ENCODE measurements around the gene LBHD2. TPM values are rescaled to one million over a fixed set of nuclear protein-coding genes. Genes with fewer than 3 reads are reported as not detected.
"Not testable (repeated sequence)": the region's sequence is repeated elsewhere in the genome, so short reads cannot be mapped to it uniquely, and the experiment has no call there.

LBHD2 gene
- total RNA-seq, 1 donor from 2014 or later: not detected

DNA sequence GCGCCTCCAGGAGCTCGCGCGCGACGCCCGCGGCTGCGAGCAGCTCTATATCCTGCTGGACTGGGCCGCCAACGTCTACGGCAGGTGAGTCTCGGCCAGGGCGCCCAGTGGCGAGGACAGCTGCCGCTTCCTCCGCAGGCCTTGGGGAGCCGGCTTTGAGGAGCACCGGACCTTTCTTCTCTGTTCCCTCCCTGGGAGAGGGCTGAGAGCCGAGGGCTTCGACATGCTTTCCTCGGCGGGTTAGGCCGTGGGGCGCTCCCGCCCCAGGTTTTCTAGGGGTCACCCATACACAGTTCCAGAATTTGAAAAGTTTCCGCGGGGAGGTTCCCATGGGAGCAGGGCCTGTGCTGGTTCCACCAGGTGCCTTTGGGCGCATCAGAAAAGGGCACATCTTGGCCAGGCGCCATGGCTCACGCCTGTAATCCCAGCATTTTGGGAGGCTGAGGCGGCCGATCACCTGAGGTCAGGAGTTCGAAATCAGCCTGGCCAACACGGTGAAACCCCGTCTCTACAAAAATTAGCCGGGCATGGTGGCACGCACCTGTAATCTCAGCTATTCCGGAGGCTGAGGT lies 18.8 kb downstream of the LBHD2 start:
- intact Hi-C loops (cut with micrococcal nuclease): no loop called here

DNA sequence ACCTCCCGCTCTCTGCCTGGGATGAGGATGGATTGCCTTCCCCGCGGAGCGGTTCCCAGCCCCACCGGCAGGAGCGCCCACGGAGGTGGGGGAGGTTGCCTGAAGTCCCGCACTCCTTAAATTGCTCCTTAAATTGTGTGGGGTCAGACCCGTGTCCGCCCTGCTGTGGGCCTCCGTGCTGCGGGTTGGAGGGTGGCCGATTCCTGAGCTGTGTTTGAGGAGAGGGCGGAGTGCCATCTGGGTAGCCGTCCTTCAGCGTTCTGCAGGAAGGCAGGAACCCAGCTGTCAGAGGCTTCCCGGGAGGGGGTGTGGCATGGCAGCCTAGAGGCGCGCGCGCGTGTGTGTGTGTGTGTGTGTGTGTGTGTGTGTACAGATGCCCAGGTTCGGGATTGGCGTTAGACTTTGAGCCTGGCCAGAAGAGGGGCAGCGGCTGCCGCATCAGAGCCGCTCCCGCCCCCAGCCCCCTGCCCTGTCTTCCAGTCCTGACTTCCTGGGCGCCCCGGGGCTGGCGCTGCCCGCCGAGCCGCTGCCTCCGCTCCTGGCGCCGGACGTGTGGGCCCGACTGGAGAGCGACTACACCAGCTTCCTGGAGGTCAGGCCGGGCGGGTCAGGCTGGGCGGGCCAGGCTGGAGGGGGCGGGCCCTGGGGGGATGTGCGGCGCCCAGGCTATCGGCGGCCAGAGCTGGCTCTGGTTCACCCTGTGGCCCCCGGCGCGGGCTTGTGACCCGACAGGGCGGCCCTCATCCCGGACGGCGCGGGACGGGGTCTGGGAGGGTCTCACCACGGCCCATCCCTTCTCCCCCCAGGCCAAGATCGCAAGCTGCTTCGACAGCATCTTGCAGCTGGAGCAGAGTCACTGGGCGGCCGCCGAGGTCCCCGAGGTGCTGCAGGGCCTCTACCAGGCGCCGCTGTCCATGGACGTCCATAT lies 19.7 kb downstream of the LBHD2 start:
- intact Hi-C loops (cut with micrococcal nuclease): loop anchor here (2.0 kb wide), 2 partner anchors 37 to 409 kb away; no protein-coding TSS in a partner anchor

DNA sequence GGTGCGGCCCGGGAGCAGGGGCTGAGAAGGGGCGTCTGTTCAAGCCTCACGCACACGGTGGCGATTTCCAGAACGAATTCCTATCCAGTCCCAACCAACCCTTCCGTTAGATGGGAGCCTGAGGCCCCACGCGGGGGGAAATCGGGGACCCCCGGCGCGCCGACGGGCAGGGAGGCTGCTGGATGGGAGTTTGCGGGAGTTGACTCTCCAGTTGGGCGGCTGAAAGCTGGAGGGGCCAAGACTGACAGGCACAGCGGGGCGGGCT lies 20.3 kb downstream of the LBHD2 start:
- intact Hi-C loops (cut with micrococcal nuclease): loop anchor here (2.0 kb wide), 2 partner anchors 36 to 410 kb away; no protein-coding TSS in a partner anchor

DNA sequence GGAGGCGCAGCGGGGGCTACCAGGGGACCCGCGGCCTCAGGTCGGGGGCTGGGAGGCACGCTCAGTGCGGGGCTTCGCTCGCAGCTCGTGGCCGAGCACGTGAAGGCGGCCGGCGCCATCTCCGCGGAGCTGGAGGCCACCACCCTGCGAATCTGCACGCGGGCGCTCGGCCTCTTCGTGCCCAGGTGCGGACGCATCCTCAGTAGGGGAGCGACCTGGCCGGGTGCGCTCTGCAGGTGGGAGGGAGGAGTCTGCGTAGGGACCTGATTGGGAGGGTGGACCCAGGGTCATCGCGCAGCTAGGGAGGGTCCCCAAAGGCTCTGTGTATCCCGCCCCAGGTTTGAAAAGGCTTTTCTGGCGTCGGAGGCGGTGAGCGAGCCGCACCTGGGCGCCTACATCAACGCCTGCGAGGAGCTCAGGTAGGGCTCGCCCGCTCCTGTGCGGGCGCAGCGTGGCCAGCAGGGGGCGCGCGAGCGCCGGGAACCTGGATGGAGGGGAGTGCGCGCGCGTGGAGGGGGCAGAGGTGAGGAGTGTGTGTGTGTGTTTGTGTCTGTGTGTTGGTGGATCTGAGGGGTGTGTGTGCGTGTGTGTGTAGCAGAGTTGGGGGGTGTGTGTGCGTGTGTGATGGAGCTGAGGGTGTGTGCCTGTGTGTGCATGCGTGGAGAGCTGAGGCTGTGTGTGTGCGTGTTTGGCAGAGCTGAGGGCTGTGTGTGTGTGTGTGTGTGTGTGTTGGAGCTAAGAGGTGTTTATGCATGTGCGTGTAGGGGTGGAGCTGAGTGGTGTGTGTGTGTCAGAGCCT lies 20.8 kb downstream of the LBHD2 start:
- intact Hi-C loops (cut with micrococcal nuclease): loop anchor here (1.0 to 2.0 kb wide), 5 partner anchors 27 to 410 kb away; no protein-coding TSS in a partner anchor

DNA sequence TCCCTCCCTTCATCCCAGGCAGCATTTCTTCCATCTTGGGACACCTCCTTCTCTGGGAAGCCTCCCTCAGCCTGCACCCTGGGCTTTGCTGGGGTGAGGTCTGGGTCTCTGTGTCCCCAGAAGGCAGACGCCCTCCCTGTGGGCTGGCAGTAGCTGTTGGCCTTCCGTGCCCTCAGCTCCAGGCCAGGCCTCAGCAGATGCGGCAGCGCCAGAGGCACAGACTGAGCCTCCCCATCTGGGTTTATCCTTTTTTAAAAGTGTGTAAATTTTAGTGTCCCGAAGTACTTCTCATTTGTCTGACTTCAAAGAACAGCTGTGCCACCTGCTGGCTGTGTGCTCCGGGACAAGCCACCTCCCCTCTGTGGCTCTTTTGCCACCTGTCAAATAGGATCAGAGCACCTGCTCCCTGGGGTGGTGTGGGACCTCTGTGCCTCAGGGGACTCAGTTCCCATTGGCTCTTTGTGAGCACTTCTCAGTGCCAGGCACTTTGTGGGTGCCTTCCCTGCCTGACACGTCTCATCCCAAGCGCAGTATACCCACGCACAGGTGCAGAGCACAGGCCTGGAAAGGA lies 21.7 kb downstream of the LBHD2 start:
- intact Hi-C loops (cut with micrococcal nuclease): loop anchor here (1.0 to 2.0 kb wide), 5 partner anchors 27 to 411 kb away; no protein-coding TSS in a partner anchor

DNA sequence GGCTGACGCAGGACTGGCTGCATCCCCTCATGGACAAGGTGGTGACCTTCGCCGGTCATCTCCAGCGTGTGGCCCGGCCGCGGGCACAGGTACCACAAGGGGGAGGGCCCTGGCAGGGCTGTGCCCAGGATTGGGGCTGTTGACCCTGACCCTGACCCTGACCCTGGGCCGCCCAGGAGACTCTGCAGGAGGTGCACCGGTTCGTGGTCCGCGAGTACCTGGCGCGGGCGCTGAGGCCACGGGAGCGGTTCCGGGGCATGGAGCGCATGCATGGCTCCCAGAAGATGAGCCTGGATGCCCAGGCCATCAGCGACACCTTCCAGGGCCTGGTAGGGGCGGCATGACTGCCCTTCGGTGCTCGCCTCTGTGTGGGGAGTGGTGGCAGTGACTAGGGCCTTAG lies 23.4 kb downstream of the LBHD2 start:
- intact Hi-C loops (cut with micrococcal nuclease): no loop called here

DNA sequence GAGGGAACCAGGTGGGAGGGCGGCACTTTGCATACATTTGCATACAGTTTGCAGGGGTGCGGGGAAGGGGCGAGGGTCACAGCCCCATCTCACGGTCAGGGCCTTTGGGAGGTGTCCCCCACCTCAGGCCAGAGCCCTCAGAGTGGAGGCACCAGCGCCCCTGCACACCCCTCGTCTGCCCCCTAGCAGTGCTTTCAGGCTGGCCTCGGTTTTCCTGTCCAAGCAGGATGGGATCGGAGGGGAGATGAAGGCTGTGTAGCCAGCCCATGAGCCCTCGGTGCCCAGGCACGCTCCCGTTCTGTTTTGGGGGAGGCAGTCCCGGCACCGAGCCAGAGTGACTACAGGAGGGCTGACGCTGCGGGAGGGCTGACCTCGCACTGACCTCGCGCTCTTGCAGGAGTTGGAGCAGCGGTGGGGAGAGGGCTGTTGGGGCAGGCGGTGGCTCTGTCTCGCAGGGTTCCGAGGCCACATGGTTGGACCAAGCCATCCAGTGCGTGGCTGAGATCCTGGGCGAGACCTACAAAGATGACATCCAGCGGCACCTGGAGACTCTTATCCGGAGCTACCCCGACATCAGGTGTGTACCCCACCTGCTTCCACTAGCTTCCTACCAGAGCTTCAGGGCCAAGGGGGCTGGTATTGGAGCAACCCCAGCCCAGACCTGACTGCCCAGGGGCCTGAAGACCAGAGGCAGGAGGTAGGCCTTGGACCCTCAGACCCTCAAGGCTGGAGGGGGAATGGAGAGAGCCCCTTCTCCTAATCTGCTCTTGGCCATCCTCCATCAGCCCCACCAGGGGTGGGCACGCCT lies 24.1 kb downstream of the LBHD2 start:
- intact Hi-C loops (cut with micrococcal nuclease): no loop called here

DNA sequence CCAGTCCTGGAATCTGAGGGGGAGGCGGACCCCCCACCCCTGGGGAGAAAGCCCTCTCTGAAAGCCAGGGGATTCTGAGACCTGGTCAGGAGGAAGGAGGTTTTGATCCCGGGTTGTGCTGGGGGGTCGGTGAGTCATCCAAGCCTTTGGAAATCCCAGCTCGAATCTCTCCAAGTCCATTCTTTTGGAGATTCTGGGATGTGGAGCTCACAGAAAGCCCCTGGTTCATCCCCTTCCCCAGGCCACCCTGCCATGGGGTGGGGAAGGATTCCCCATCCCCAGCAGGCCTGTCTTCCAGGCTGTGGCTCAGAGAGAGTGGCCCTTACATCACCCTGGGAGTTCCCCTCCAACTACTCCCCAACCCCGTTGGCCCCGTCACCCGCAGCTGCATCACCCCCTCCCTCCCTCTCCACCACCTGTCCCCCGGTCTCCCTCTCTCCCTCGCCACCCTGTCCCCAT lies 24.8 kb downstream of the LBHD2 start:
- intact Hi-C loops (cut with micrococcal nuclease): no loop called here

DNA sequence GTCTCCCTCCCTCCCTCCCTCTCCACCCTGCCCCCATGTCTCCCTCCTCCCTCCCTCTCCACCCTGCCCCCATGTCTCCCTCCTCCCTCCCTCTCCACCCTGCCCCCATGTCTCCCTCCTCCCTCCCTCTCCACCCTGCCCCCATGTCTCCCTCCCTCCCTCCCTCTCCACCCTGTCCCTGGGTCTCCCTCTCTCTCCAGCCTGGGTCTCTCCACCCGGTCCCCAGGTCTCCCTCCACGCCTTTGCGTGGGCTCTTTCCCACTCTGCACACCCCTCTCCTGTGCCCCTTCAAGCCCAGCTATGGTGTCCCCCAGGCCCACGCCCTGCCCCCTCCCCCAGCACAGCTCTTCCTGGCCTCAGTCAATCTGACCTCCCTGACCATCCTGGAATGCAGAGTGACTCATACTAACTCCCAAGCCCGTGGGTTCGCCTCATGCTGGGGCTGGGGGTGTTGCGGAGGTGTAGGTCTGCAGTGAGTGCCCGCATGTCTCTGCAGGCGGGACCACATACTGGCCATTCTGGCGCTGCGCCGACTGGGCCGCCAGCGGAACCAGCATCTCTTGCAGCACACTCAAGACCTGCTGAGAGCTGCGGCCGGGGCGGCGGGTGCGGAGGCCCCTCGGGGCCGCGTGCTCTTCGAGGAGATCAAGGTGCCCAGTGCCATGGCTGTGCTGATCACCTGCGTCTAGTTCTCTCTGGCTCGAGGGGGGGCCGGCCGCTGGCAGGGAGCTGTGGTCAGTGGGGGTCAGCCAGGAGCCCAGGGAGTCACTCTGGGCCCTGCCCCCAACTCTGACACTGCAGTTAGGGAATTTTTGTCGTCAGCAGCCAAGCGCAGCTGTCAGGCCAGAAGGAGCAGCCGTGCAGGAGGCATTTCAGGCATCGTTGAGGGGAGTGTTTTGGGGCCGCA lies 25.8 kb downstream of the LBHD2 start:
- intact Hi-C loops (cut with micrococcal nuclease): no loop called here

DNA sequence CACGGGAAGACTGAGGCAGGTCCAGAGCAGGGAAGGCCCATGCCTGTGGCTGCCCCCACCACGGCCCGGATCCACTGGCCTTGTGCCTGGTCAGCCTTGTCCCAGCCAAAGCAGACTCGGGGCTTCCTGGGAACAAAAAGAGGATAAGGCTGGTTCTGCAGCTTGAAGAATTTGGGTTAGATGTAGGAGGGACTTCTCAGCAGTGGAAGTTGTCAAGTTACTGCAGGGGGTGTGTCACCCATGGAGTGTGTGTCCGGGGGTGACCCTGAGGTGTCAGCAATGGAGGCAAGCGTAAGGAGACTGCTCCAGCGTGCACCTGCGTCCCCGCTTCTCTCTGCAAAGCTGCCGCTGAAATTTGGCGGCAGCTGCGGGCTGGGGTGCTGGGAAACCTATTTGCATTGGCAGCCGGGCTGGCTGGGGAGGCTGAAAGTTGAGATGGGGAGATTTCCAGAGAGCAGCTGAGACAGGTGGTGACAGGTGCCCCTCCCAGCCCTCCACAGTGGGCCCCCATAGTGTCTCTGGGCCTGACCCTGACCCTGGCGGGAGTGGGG lies 26.7 kb downstream of the LBHD2 start:
- intact Hi-C loops (cut with micrococcal nuclease): no loop called here

DNA sequence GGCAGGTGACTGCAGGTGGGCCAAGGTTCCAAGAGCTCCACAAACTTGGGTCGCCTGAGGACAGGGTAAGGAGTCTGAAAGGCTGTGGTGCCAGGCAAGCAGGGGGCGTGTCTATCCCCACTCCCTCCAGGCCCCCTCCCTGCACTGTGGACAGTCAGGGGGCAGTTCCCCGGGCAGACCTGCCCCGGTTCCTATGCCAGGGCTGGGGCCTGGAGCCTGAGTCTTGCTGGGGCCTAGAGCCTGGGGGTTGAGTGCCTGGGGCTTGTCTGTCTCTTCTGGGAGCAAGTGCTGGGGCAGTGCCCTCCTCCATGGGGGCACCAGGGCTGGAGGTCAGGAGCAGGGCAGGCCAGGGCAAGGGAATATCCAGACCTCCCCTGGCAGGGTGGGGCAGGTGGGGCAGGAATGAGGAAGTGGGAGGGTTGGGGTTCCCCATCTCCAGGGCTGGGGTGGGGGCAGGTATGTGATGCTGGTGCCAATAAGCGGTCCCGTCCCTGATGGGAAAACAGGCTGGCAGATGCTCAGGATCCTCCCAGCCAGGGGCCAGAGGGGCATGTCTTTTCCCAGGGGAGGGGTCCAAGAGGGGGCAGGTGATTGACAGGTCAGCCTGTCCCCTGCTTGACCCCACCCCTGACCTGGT lies 27.3 kb downstream of the LBHD2 start:
- intact Hi-C loops (cut with micrococcal nuclease): no loop called here

DNA sequence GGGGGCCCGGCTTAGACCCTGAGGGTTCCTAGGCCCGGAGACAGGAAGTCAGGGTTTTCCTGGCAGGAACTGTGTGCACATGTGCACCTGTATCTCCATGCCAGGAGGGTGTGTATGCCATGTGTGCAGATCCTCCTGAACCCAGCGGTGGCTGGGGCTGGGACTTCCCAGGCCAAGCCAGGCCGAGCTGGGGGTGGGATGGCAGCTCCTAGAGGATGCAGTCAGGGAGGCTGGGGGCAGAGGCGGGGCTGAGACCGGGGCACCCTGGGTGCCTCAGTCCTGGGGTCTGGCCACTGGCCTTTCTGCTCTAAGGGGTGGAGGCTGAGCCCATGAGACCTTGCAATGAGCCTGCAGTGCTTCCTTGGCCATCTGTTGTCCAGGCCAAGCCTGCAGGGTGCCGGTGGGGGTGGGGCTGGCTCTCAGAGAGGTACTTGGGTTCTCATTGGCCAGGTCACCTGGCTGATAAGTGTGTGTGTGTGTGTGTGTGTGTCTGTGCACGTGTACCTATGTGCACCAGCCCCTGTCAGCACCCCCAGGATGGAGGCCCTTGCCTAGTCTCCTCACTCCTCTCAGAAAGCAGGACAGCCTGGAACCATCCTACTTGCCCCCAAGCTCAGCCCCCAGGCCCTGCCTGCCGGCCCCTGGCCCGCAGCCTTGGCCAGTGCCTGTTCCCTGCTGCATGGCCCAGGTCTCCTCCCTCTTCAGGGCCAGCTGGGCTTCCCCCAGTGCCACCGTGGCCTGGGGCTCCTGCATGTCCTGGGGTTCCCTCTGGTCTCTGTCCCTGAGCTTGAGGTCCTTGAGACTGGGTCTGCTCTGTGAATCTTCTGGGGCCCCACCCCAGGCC lies 28.6 kb downstream of the LBHD2 start:
- intact Hi-C loops (cut with micrococcal nuclease): no loop called here

DNA sequence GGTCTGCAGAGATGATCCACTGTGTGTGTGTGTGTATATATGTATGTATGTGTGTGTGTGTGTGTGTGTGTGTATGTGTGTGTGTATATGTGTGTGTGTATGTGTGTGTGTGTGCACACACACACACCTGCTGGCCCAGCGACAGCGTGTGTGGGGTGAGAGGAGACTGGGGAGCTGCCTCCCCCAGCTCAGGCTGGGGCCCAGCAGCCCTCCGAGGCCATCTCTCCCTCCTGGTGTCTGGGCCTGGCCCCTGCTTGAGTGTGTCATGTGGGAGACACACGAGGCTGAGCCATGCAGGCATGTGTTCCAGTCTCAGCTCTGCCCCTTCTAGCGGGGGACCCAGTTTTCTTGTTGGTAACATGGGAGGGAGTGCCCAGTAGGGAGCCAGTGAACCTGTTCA lies 29.3 kb downstream of the LBHD2 start:
- intact Hi-C loops (cut with micrococcal nuclease): no loop called here

DNA sequence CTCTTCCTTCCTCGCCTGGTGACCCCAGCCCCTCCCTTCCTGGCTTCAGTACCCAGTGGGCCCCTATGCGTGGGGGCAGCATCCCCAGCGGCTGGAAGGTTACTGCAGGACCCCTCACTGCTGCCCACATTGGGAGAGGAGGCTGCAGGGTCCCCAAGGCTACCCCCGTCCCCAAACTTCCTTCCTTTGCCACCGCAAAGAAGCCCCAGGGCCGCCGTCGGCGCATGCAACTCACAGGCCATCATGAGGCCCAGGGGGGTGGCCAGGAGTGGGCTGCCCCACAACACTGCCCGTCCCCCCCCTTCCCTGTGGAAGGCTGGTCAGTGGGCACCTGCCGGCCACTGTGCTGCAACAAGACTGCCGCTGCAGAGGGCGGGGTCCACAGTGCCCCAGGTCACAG lies 29.8 kb downstream of the LBHD2 start:
- intact Hi-C loops (cut with micrococcal nuclease): no loop called here

DNA sequence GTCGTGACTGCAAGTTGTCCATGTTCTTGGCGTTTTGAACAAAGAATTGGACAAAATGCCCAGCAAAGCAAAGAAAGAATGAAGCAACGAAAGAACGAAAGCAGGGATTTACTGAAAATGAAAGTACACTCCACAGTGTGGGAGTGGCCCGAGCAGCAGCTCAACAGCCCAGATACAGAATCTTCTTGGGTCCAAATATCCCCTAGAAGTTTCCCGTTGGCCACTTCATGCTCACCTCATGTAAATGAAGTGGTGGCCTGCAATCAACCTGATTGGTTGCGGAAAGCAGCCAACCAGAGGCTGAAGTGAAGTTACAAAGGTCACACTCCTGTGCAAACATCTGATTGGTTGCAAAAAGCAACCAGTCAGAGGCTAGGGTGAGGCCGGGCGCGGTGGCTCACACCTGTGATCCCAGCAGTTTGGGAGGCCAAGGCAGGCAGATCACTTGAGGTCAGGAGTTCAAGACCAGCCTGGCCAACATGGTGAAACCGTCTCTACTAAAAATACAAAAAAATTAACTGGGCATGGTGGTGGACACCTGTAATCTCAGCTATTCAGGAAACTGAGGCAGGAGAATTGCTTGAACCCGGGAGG lies 31.2 kb downstream of the LBHD2 start:
- intact Hi-C loops (cut with micrococcal nuclease): not testable (repeated sequence)

DNA sequence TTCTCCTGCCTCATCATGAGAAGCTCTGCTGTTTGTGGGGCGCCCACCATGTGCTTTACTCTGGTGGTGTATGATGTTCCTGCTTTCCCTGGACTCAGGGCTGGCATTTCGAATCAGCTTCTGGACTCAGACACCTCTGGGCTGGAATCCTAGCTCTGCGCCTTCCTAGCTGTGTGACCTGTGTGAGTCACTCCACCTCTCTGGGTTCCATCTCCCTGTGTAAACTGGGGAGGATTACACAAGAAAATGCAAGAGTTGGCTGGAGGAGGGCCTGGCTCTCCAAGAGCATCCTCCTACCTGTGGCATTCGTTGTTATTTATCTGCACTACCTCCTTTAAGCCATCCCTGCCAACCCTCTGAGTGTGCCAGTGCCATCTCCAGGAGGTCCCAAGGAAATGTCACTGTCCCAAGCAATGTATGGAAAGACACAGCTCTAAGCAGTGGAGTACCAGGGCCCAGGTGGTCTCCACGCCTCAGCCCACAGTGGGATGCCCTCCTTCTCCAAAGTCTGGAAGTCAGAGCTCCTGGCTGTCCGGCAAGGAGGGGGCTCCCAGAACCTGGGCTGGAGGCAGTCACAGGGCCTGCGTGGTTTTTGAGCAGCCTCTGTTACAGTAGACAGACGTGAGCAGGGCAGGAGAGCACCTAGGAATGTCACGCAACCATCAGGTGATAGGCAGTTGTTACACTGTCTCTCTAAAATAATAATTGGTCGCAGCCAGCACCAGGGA lies 32.0 kb downstream of the LBHD2 start:
- intact Hi-C loops (cut with micrococcal nuclease): no loop called here

DNA sequence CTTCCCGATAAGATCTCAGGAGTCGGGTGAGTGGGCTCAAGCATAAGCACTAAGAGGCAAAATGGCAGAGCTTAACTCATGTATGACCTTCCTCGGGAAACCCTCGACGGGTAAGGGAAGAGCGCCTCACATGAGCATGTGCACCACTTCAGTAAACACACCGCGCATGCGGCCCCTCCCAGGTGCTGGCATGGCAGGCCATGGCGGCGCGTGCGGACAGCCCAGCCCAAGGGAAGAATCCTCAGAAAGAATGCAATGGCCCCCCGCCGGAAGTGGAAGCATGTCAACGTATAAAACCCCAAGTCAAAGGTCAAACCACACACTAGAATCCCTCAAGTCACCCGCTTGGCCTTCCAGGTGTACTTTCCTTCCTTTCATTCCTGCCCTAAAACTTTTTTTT lies 32.6 kb downstream of the LBHD2 start:
- intact Hi-C loops (cut with micrococcal nuclease): no loop called here

Data from T-helper 1 cell treated with Interleukin-12 subunit alpha and Interleukin-12 subunit beta and Interleukin-4 antibody, amounts not matched to agents 30 ng/mL and 1 ng/mL, for 36 hours (primary cell).